H1 (cell line): ENCODE results near the gene SARNP. TPM values are rescaled to one million over a fixed set of nuclear protein-coding genes. Genes with fewer than 3 reads are reported as not detected.
"Not testable (repeated sequence)": the region's sequence is repeated elsewhere in the genome, so short reads cannot be mapped to it uniquely, and the experiment has no call there.

ENCODE experiments used
- CTCF ChIA-PET: fragments of 300-600 bp; sonication (Branson Sonifier 250); formaldehyde crosslinking; loops from one replicate; lab custom pipeline; 2021; ENCODE audit not compliant: partially characterized antibody; lab: Charles Lee
- POLR2A ChIA-PET: fragments of 300-600 bp; sonication (Branson Sonifier 250); formaldehyde crosslinking; loops from one replicate; lab custom pipeline; 2021; ENCODE audit warnings: inconsistent platforms; ENCODE audit not compliant: partially characterized antibody; lab: Charles Lee
- DNase-seq, 2 experiments: peaks; one replicate each; pipeline versions ENCODE4 v3.0.0 to v3.0.0-alpha.2; 2010 to 2022; ENCODE audit warnings: low spot score in 2 of 2, low read depth in 1 of 2, mixed read lengths in 1 of 2
- FAIRE-seq: peaks from 2 replicates; lab custom pipeline; 2011; peaks lifted over from hg19 to GRCh38; lab: Jason Lieb, UNC
- H2AFZ ChIP-seq: 2 replicates; pipeline ENCODE4 v1.8.1; 2012; ENCODE audit warnings: low read length, inconsistent platforms
- H2AK5ac ChIP-seq: 2 replicates; pipeline ENCODE4 v1.6.1; 2013; ENCODE audit warnings: low read depth, low read length
- H2BK120ac ChIP-seq: replicated peaks from 2 replicates; pipeline ENCODE3; 2013; ENCODE audit warnings: low read depth, low read length, inconsistent platforms
- H2BK12ac ChIP-seq: 2 replicates; pipeline ENCODE4 v1.6.1; 2013; ENCODE audit warnings: low read depth, low read length
- H2BK15ac ChIP-seq: 2 replicates; pipeline ENCODE4 v1.6.1; 2013; ENCODE audit warnings: low read length
- H2BK20ac ChIP-seq: 2 replicates; pipeline ENCODE4 v1.6.1; 2013; ENCODE audit warnings: low read length
- H2BK5ac ChIP-seq: 2 replicates; pipeline ENCODE4 v1.6.1; 2013; ENCODE audit warnings: low read depth, low read length
- H3K14ac ChIP-seq: 2 replicates; pipeline ENCODE4 v1.6.1; 2013; ENCODE audit warnings: inconsistent platforms; ENCODE audit not compliant: insufficient read length
- H3K18ac ChIP-seq: 2 replicates; pipeline ENCODE4 v1.6.1; 2013; ENCODE audit warnings: low read length; ENCODE audit errors: extremely low read depth
- H3K23ac ChIP-seq: 2 replicates; pipeline ENCODE4 v1.6.1; 2013; ENCODE audit warnings: inconsistent platforms; ENCODE audit not compliant: insufficient read length
- H3K23me2 ChIP-seq: 2 replicates; pipeline ENCODE4 v1.6.1; 2013; ENCODE audit warnings: low read depth, low read length
- H3K27ac ChIP-seq: 2 replicates; pipeline ENCODE4 v1.6.1; 2011; ENCODE audit warnings: low read depth, low read length, inconsistent platforms
- H3K27me3 ChIP-seq, 4 experiments: replicated peaks in 1 of 4; 1 replicate in 1 of 4; 2 replicates in 3 of 4; pipeline versions ENCODE4 v1.6.1 to v1.8.1; 2011 to 2013; ENCODE audit warnings: low read length in 3 of 4, mild to moderate bottlenecking in 3 of 4, inconsistent platforms in 2 of 4, mixed read lengths in 2 of 4, moderate library complexity in 1 of 4; ENCODE audit not compliant: control insufficient read depth in 3 of 4, insufficient read depth in 3 of 4; ENCODE audit errors: extremely low read depth in 1 of 4
- H3K36me3 ChIP-seq, 4 experiments: 2 replicates each; pipeline versions ENCODE4 v1.6.1 to v1.8.1; 2011 to 2013; ENCODE audit warnings: mild to moderate bottlenecking in 4 of 4, low read length in 3 of 4, moderate library complexity in 2 of 4, control low read depth in 1 of 4, inconsistent platforms in 1 of 4; ENCODE audit not compliant: insufficient read depth in 4 of 4, control insufficient read depth in 2 of 4
- H3K4ac ChIP-seq: replicated peaks from 2 replicates; pipeline ENCODE3; 2013; ENCODE audit warnings: low read length, low read depth, mixed read lengths, inconsistent platforms; ENCODE audit not compliant: insufficient read length
- H3K4me1 ChIP-seq, 4 experiments: replicated peaks in 1 of 4; 1 replicate in 1 of 4; 2 replicates in 3 of 4; pipeline versions ENCODE4 v1.6.1 to v1.8.1; 2011 to 2013; ENCODE audit warnings: low read length in 3 of 4, inconsistent platforms in 2 of 4, mixed read lengths in 1 of 4; ENCODE audit not compliant: insufficient read depth in 4 of 4, control insufficient read depth in 3 of 4
- H3K4me2 ChIP-seq, 2 experiments: 2 replicates each; pipeline versions ENCODE4 v1.6.1 to v1.8.1; 2011 to 2013; ENCODE audit warnings: low read depth in 2 of 2, low read length in 2 of 2, control low read depth in 1 of 2, inconsistent platforms in 1 of 2, mild to moderate bottlenecking in 1 of 2; ENCODE audit not compliant: insufficient read depth in 1 of 2
- H3K4me3 ChIP-seq, 4 experiments: fragments of 200-600, 300-600 bp in 1 of 4; sonication (generic), shearing (Covaris generic), sonication (Bioruptor Twin) in 1 of 4; 2 replicates each; pipeline versions ENCODE4 v1.5.1 to v1.8.1; 2011 to 2016; ENCODE audit warnings: low read length in 4 of 4, low read depth in 3 of 4, control low read depth in 2 of 4, inconsistent platforms in 2 of 4, mild to moderate bottlenecking in 2 of 4, mixed read lengths in 1 of 4, moderate library complexity in 1 of 4; ENCODE audit not compliant: insufficient read depth in 2 of 4; ENCODE audit errors: extremely low read depth in 1 of 4
- H3K56ac ChIP-seq: replicated peaks from 2 replicates; pipeline ENCODE3; 2013; ENCODE audit warnings: low read depth, mild to moderate bottlenecking, mixed read lengths, low read length, inconsistent platforms; ENCODE audit not compliant: insufficient read length
- H3K79me1 ChIP-seq: 2 replicates; pipeline ENCODE4 v1.6.1; 2013; ENCODE audit warnings: low read depth, low read length, control low read depth
- H3K79me2 ChIP-seq, 2 experiments: 2 replicates each; pipeline versions ENCODE4 v1.6.1 to v1.8.1; 2012 to 2013; ENCODE audit warnings: low read length in 2 of 2, mild to moderate bottlenecking in 2 of 2, inconsistent platforms in 1 of 2; ENCODE audit not compliant: insufficient read depth in 2 of 2, control insufficient read depth in 1 of 2
- H3K9ac ChIP-seq, 4 experiments: replicated peaks in 1 of 4; 1 replicate in 1 of 4; 2 replicates in 3 of 4; pipeline versions ENCODE4 v1.6.1 to v1.8.1; 2011 to 2013; ENCODE audit warnings: low read depth in 3 of 4, low read length in 3 of 4, control low read depth in 2 of 4, mild to moderate bottlenecking in 2 of 4, moderate library complexity in 2 of 4, inconsistent platforms in 1 of 4; ENCODE audit errors: extremely low read depth in 1 of 4
- H3K9me3 ChIP-seq, 2 experiments: 2 replicates each; pipeline versions ENCODE4 v1.6.1 to v1.8.1; 2012 to 2013; ENCODE audit warnings: mild to moderate bottlenecking in 2 of 2, moderate library complexity in 2 of 2, control low read depth in 1 of 2, inconsistent platforms in 1 of 2, low read depth in 1 of 2, low read length in 1 of 2, mixed read lengths in 1 of 2; ENCODE audit not compliant: insufficient read depth in 2 of 2
- H4K20me1 ChIP-seq, 2 experiments: replicated peaks in 1 of 2; 2 replicates each; pipeline versions ENCODE3 to v1.8.1; 2011 to 2013; ENCODE audit warnings: inconsistent platforms in 2 of 2, low read length in 2 of 2, mild to moderate bottlenecking in 1 of 2; ENCODE audit not compliant: insufficient read depth in 2 of 2, control insufficient read depth in 1 of 2
- H4K5ac ChIP-seq: 2 replicates; pipeline ENCODE4 v1.6.1; 2013; ENCODE audit warnings: low read length, low read depth, mixed read lengths, inconsistent platforms; ENCODE audit not compliant: insufficient read length
- H4K8ac ChIP-seq: 2 replicates; pipeline ENCODE4 v1.8.0; 2013; ENCODE audit warnings: mild to moderate bottlenecking, moderate library complexity, low read length, inconsistent platforms; ENCODE audit not compliant: insufficient read depth; ENCODE audit errors: extremely low read depth
- H4K91ac ChIP-seq: replicated peaks from 2 replicates; pipeline ENCODE3; 2013; ENCODE audit warnings: low read length, mixed read lengths, inconsistent platforms; ENCODE audit not compliant: insufficient read length
- WGBS, 2 experiments: shearing (Covaris generic) in 1 of 2; methylation state at CpG; one replicate each; pipeline versions ENCODE4 v1.1.6 to v1.1.7; 2013 to 2015; ENCODE audit warnings: low lambda C conversion rate in 2 of 2, mixed read lengths in 2 of 2, inconsistent platforms in 1 of 2, low coverage in 1 of 2, missing lambda C conversion rate in 1 of 2; ENCODE audit not compliant: insufficient replicate concordance in 2 of 2, insufficient coverage in 1 of 2, insufficient read length in 1 of 2; ENCODE audit errors: extremely low coverage in 1 of 2, missing lambda C conversion rate in 1 of 2; 5-methylcytosine and 5-hydroxymethylcytosine counted together
- polyA plus RNA-seq, 7 experiments: library from polyadenylated mRNA; depleted of rRNA in 3 of 7; stranded (reverse) in 5 of 7; unstranded in 2 of 7; fragments of >200 nt in 5 of 7; fragments of 200-250 nt in 2 of 7; gene quantifications; 1 replicate in 5 of 7; 2 replicates in 1 of 7; 4 replicates in 1 of 7; pipeline versions ENCODE4 v1.2.1 to v1.2.3, GENCODE V29; 2011 to 2013; ENCODE audit warnings: missing spikeins in 2 of 7, mixed read lengths in 2 of 7
- total RNA-seq: library from RNA; stranded (reverse); fragmentation: NEBNext Ultra II Directional; extraction: Animal tissue kit (Norgen Biotek cat#: 25700); gene quantifications from 2 replicates; pipeline ENCODE4 v1.2.1, GENCODE V29; 2021

SARNP gene
- total and polyA plus RNA-seq, 2 of the 8 experiments (the other 6 are each of a cell fraction or from before 2014, with no cell fraction given) = 114 to 226 TPM

- H3K9ac ChIP-seq, DNase-seq, H3K4ac ChIP-seq, H3K23ac ChIP-seq, H3K4me3 ChIP-seq, H2AK5ac ChIP-seq, FAIRE-seq, H3K18ac ChIP-seq, H3K56ac ChIP-seq, H4K8ac ChIP-seq, H3K79me2 ChIP-seq, H3K14ac ChIP-seq, H3K36me3 ChIP-seq, H3K27ac ChIP-seq, H3K79me1 ChIP-seq, H3K9me3 ChIP-seq, H4K91ac ChIP-seq, H3K27me3 ChIP-seq, H4K5ac ChIP-seq, H2BK5ac ChIP-seq, H3K4me1 ChIP-seq, H2BK120ac ChIP-seq, H2BK12ac ChIP-seq, H4K20me1 ChIP-seq, H3K4me2 ChIP-seq, H2BK20ac ChIP-seq, H2AFZ ChIP-seq, POLR2A ChIA-PET, H3K23me2 ChIP-seq, H2BK15ac ChIP-seq: not testable (repeated sequence)
- CTCF ChIA-PET = interaction anchor here (1.8 kb wide), 1 partner anchor 42 kb away, joined by 3 read pairs; no protein-coding TSS in a partner anchor
- 93% methylated on average over 11 of the region's 13 CpGs; no CpG with 5 or more reads in 1 of the 2 experiments for WGBS, 2 experiments
These were observed 45.4 kb upstream of the SARNP start for GRCh38 chr12:55862931-55863330.
